IMR-90 (cell line): ENCODE data around the gene PRKAB1. TPM values are rescaled to one million over a fixed set of nuclear protein-coding genes. Genes with fewer than 3 reads are reported as not detected.

Experiments used
- ATAC-seq: fragments of 200-7000 bp; cut with Tn5 transposase; 2 replicates; pipeline ENCODE4 v1.9.1; 2020; ENCODE audit warnings: low read depth, mild to moderate bottlenecking, moderate library complexity
- BruUV-seq: library from RNA; stranded (reverse); fragments of 400-500 nt; replicated peaks from 2 replicates; lab custom pipeline; 2021; lab: Mats Ljungman, UMichigan
- CTCF ChIA-PET: fragments of 300-600 bp; formaldehyde crosslinking; extraction: SDS; loops from one replicate; lab custom pipeline; 2021; ENCODE audit warnings: antibody characterized with exemption; lab: Yijun Ruan, JAX
- POLR2A ChIA-PET: fragments of 300-600 bp; sonication (Branson Sonifier 250); formaldehyde crosslinking; loops from one replicate; lab custom pipeline; 2022; ENCODE audit warnings: antibody characterized with exemption; ENCODE audit not compliant: unreplicated experiment; lab: Charles Lee
- DNase-seq: peaks from one replicate; pipeline ENCODE4 v3.0.0; 2013
- H2AFZ ChIP-seq: replicated peaks from 2 replicates; pipeline ENCODE3; 2013; ENCODE audit warnings: low read length, mild to moderate bottlenecking; ENCODE audit not compliant: poor library complexity
- H2AK5ac ChIP-seq: 2 replicates; pipeline ENCODE4 v1.6.1; 2013; ENCODE audit warnings: low read depth, low read length, inconsistent platforms
- H2AK9ac ChIP-seq: replicated peaks from 2 replicates; pipeline ENCODE3; 2013; ENCODE audit warnings: mild to moderate bottlenecking, low read depth, low read length, moderate library complexity; ENCODE audit not compliant: poor library complexity
- H2BK120ac ChIP-seq: 2 replicates; pipeline ENCODE4 v1.6.1; 2013; ENCODE audit warnings: low read depth, low read length, inconsistent platforms
- H2BK15ac ChIP-seq: 3 replicates; pipeline ENCODE4 v1.6.1; 2013; ENCODE audit warnings: low read depth, low read length, inconsistent platforms
- H2BK20ac ChIP-seq: 2 replicates; pipeline ENCODE4 v1.6.1; 2013; ENCODE audit warnings: low read depth, mild to moderate bottlenecking, inconsistent platforms, low read length, moderate library complexity
- H2BK5ac ChIP-seq: 2 replicates; pipeline ENCODE4 v1.6.1; 2013; ENCODE audit warnings: mild to moderate bottlenecking, low read depth, low read length, inconsistent platforms; ENCODE audit not compliant: poor library complexity, severe bottlenecking
- H3K14ac ChIP-seq: replicated peaks from 2 replicates; pipeline ENCODE4 v1.6.1; 2013; ENCODE audit warnings: low read depth, low read length, inconsistent platforms
- H3K18ac ChIP-seq: 2 replicates; pipeline ENCODE4 v1.6.1; 2013; ENCODE audit warnings: low read depth, low read length, control low read depth
- H3K23ac ChIP-seq: 2 replicates; pipeline ENCODE4 v1.6.1; 2013; ENCODE audit warnings: low read depth, low read length, inconsistent platforms
- H3K27ac ChIP-seq: 2 replicates; pipeline ENCODE4 v1.5.1; 2013; ENCODE audit warnings: mild to moderate bottlenecking, control low read depth, low read length; ENCODE audit not compliant: insufficient read depth
- H3K27me3 ChIP-seq: 2 replicates; pipeline ENCODE4 v1.6.1; 2013; ENCODE audit warnings: low read length; ENCODE audit not compliant: control insufficient read depth, insufficient read depth
- H3K36me3 ChIP-seq: 2 replicates; pipeline ENCODE4 v1.6.1; 2013; ENCODE audit warnings: low read length, mixed read lengths; ENCODE audit not compliant: control insufficient read depth, insufficient read depth
- H3K4ac ChIP-seq: 2 replicates; pipeline ENCODE4 v1.6.1; 2013; ENCODE audit warnings: low read depth, low read length, inconsistent platforms
- H3K4me1 ChIP-seq: 2 replicates; pipeline ENCODE4 v1.6.1; 2013; ENCODE audit warnings: low read length, mixed read lengths; ENCODE audit not compliant: control insufficient read depth, insufficient read depth
- H3K4me2 ChIP-seq: 2 replicates; pipeline ENCODE4 v1.6.1; 2013; ENCODE audit warnings: low read depth, mild to moderate bottlenecking, control low read depth, low read length, moderate library complexity
- H3K4me3 ChIP-seq: 2 replicates; pipeline ENCODE4 v1.5.1; 2013; ENCODE audit warnings: low read depth, mild to moderate bottlenecking, control low read depth, low read length, moderate library complexity; ENCODE audit not compliant: insufficient read depth
- H3K56ac ChIP-seq: 2 replicates; pipeline ENCODE4 v1.6.1; 2013; ENCODE audit warnings: low read length, inconsistent platforms; ENCODE audit not compliant: insufficient read depth; ENCODE audit errors: extremely low read depth
- H3K79me1 ChIP-seq, 2 experiments: 2 replicates each; pipeline ENCODE4 v1.6.1; 2013; ENCODE audit warnings: low read length in 2 of 2, inconsistent platforms in 1 of 2, low read depth in 1 of 2
- H3K9ac ChIP-seq: 2 replicates; pipeline ENCODE4 v1.6.1; 2013; ENCODE audit warnings: low read depth, low read length, control low read depth
- H3K9me1 ChIP-seq: 2 replicates; pipeline ENCODE4 v1.6.1; 2013; ENCODE audit warnings: low read length, inconsistent platforms; ENCODE audit not compliant: insufficient read depth
- H3K9me3 ChIP-seq: 2 replicates; pipeline ENCODE4 v1.6.1; 2013; ENCODE audit warnings: low read length; ENCODE audit not compliant: control insufficient read depth, insufficient read depth
- H4K20me1 ChIP-seq: 2 replicates; pipeline ENCODE4 v1.6.1; 2013; ENCODE audit warnings: low read length, inconsistent platforms; ENCODE audit not compliant: insufficient read depth
- H4K5ac ChIP-seq: 2 replicates; pipeline ENCODE4 v1.6.1; 2013; ENCODE audit warnings: mild to moderate bottlenecking, low read depth, low read length, control low read depth
- H4K8ac ChIP-seq, 2 experiments: 2 replicates each; pipeline ENCODE4 v1.6.1; 2013; ENCODE audit warnings: low read depth in 2 of 2, low read length in 2 of 2, control low read depth in 1 of 2, inconsistent platforms in 1 of 2
- H4K91ac ChIP-seq: 2 replicates; pipeline ENCODE4 v1.6.1; 2013; ENCODE audit warnings: low read depth, low read length, inconsistent platforms; ENCODE audit not compliant: insufficient read depth
- BHLHE40 ChIP-seq: fragments of 150-350 bp; IDR thresholded peaks from 2 replicates; pipeline ENCODE4 v1.6.1; 2016; ENCODE audit warnings: mild to moderate bottlenecking, low read depth, low read length
- CEBPB ChIP-seq: IDR thresholded peaks from 2 replicates; pipeline ENCODE4 v1.6.1; 2012; ENCODE audit warnings: low read depth, low read length, improper control_type of control experiment
- CHD1 ChIP-seq: IDR thresholded peaks from 2 replicates; pipeline ENCODE4 v1.6.1; 2012; ENCODE audit warnings: low read depth, low read length, improper control_type of control experiment
- ELK1 ChIP-seq: fragments of 150-350 bp; IDR thresholded peaks from 2 replicates; pipeline ENCODE4 v1.6.1; 2016; ENCODE audit warnings: low read depth, mild to moderate bottlenecking, low read length, moderate library complexity, borderline replicate concordance
- MAZ ChIP-seq: IDR thresholded peaks from 2 replicates; pipeline ENCODE4 v1.6.1; 2012; ENCODE audit warnings: low read depth, mild to moderate bottlenecking, low read length, improper control_type of control experiment, moderate library complexity, borderline replicate concordance
- MXI1 ChIP-seq: IDR thresholded peaks from 2 replicates; pipeline ENCODE4 v1.6.1; 2012; ENCODE audit warnings: low read depth, mild to moderate bottlenecking, low read length, moderate library complexity, borderline replicate concordance
- NFE2L2 ChIP-seq: fragments of 150-350 bp; IDR thresholded peaks from 2 replicates; pipeline ENCODE4 v1.6.1; 2016; ENCODE audit warnings: low read depth, mild to moderate bottlenecking, low read length
- RCOR1 ChIP-seq: IDR thresholded peaks from 2 replicates; pipeline ENCODE4 v1.6.1; 2012; ENCODE audit warnings: mild to moderate bottlenecking, low read length, improper control_type of control experiment; ENCODE audit not compliant: insufficient replicate concordance
- RFX5 ChIP-seq: IDR thresholded peaks from 2 replicates; pipeline ENCODE4 v1.8.0; 2012; ENCODE audit warnings: low read depth, mild to moderate bottlenecking, low read length, moderate library complexity
- SMC3 ChIP-seq: fragments of 150-350 bp; IDR thresholded peaks from 2 replicates; pipeline ENCODE4 v1.6.1; 2016; ENCODE audit warnings: low read depth, mild to moderate bottlenecking, antibody characterized with exemption, low read length, moderate library complexity
- WGBS, 2 experiments: methylation state at CpG; one replicate each; pipeline versions ENCODE4 v1.1.5 to v1.1.7; 2013; ENCODE audit warnings: missing lambda C conversion rate in 2 of 2; ENCODE audit not compliant: insufficient read length in 1 of 2; ENCODE audit errors: extremely low coverage in 2 of 2; 5-methylcytosine and 5-hydroxymethylcytosine counted together
- dilution Hi-C: fragments of 300-500 bp; cut with HindIII; formaldehyde crosslinking; loops from one replicate; pipeline ENCODE4 v1.14.3; 2018; ENCODE audit warnings: low sequenced_read_pairs; ENCODE audit not compliant: unreplicated experiment
- in situ Hi-C: fragments of 300-500 bp; cut with MboI; formaldehyde crosslinking; loops from 3 replicates; pipeline ENCODE4 v1.14.3; 2019; ENCODE audit warnings: low sequenced_read_pairs, inconsistent platforms, mixed read lengths
- intact Hi-C: fragments of 100-400 bp; cut with micrococcal nuclease; formaldehyde crosslinking; loops from 2 replicates; pipeline ENCODE4 v1.10.0; 2022
- polyA plus RNA-seq, 3 experiments: library from polyadenylated mRNA; depleted of rRNA; stranded (reverse); fragments of >200 nt; gene quantifications; 2 replicates each; pipeline ENCODE4 v1.2.3, GENCODE V29; 2012; ENCODE audit warnings: low replicate concordance in 1 of 3
- total RNA-seq: library from RNA; depleted of rRNA; stranded (reverse); fragments of >200 nt; gene quantifications from 2 replicates; pipeline ENCODE4 v1.2.3, GENCODE V29; 2012

PRKAB1 gene
- total and polyA plus RNA-seq, 2 of the 4 experiments (the other 2 are of a cell fraction): 9.7 to 19.3 TPM

- DNase-seq: peak; percentile 7
- Histone ChIP-seq H3K36me3 (peaks cover 8% of the 10 kb centered on the region), H3K4me2 (no peak overlapping the region)
Observed at GRCh38 chr12:119715268-119715620, 47.3 kb downstream of the PRKAB1 start.

More at GRCh38 chr12:119715268-119715620, 47.3 kb downstream of the PRKAB1 start:
- in situ Hi-C loops: no loop called here
- no peak overlapping the region for H4K91ac ChIP-seq
- no peak overlapping the region for H3K56ac ChIP-seq
- no peaks in the 10 kb centered on the region for H4K20me1 ChIP-seq
- no peak overlapping the region for H2AFZ ChIP-seq
- no peak overlapping the region for H2BK20ac ChIP-seq
- no peak overlapping the region for H2BK120ac ChIP-seq
- 92% methylated on average over 2 of the region's 3 CpGs; no CpG with 5 or more reads in 1 of the 2 experiments for WGBS, 2 experiments
- no peak overlapping the region for H2AK9ac ChIP-seq
- H3K9me3 ChIP-seq: no peaks in the 10 kb centered on the region
- no peak overlapping the region for H3K18ac ChIP-seq
- peaks cover 3% of the 10 kb centered on the region for H3K4me1 ChIP-seq
- dilution Hi-C loops: no loop called here
- no peak overlapping the region for H3K4me3 ChIP-seq
- no peak overlapping the region; the same call in 1 of the 2 replicates for H3K14ac ChIP-seq
- no peak overlapping the region for H2BK5ac ChIP-seq
- TF ChIP-seq CEBPB: no peak
- TF ChIP-seq RCOR1: no peak
- no peak for TF ChIP-seq ELK1
- no peak for TF ChIP-seq NFE2L2
- TF ChIP-seq CHD1: no peak
- TF ChIP-seq MXI1: no peak
- no peak for TF ChIP-seq BHLHE40
- TF ChIP-seq SMC3: no peak
- TF ChIP-seq RFX5: no peak
- TF ChIP-seq MAZ: no peak
- no peak overlapping the region for H2BK15ac ChIP-seq
- H3K9me1 ChIP-seq: no peaks in the 10 kb centered on the region
- no peak overlapping the region for H3K23ac ChIP-seq
- no peak overlapping the region for H2AK5ac ChIP-seq
- H3K4ac ChIP-seq: no peak overlapping the region
- no TSS peak for BruUV-seq
- intact Hi-C loops: no loop called here
- ChIA-PET POLR2A (no interaction called here), CTCF (no interaction called here)
- no peaks in the 10 kb centered on the region; a peak in 2 of 4 replicates for H3K79me1 ChIP-seq
- no peak overlapping the region for H4K8ac ChIP-seq
- no peak overlapping the region for H3K9ac ChIP-seq
- ATAC-seq: no peak
- no peak overlapping the region for H3K27ac ChIP-seq
- H4K5ac ChIP-seq: no peak overlapping the region
- no peaks in the 10 kb centered on the region for H3K27me3 ChIP-seq
